Neural progenitor cell (in vitro differentiated cells): ENCODE results near the gene TCF25.

Experiments used
- CTCF ChIP-seq: fragments of 200-600 bp; sonication (generic); IDR thresholded peaks from 2 replicates; pipeline ENCODE4 v1.5.1; 2017; ENCODE audit warnings: antibody characterized with exemption, mild to moderate bottlenecking
- EZH2 ChIP-seq: fragments of 200-600 bp; sonication (generic); IDR thresholded peaks from 2 replicates; pipeline ENCODE4 v1.6.1; 2017; ENCODE audit warnings: antibody characterized with exemption, mild to moderate bottlenecking, moderate library complexity
- EZH2phosphoT487 ChIP-seq: fragments of 200-600 bp; sonication (generic); IDR thresholded peaks from 2 replicates; pipeline ENCODE4 v1.6.1; 2017; ENCODE audit warnings: antibody characterized with exemption

DNA sequence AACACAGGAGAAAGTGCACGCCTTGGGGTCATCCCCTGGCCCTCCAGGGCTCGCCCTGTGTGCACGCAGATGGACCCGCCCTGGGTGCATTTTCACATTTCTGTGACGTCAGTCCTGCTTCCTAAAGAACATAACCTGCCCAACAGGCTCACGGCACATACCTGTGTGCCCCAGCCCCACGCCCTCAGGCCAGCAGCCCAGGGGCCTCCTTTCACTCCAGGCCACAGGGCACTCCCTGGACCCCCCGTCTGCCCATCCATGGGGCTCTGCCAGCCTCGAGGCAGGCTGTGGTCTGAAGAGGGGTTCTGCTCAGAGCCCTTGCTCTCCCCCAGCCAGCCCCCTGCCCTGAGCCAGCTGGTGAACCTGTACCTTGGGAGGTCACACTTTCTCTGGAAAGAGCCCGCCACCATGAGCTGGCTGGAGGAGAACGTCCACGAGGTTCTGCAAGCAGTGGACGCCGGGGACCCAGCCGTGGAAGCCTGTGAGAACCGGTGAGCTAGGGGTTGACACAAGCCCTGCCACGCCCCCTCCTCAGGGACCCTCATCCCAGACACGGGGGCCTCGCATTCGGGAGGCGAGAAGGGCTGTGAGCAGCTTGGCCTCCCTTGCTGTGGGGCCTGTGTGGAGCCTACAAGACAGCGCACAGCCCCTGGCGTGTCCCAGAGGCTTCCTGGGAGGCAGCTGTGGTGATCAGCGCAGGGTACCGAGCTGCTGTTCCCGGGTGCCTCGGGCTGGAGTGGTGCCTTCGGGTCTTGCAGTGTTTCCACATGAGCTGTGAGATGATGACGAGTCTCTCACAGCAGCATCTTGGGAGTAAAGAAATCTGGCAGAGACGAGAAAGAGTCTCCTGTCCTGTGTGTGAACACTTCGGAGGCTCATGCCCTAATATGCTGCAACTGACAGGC lies 31.5 kb downstream of the TCF25 start:
- no peak for TF ChIP-seq EZH2
- TF ChIP-seq CTCF = no peak
- TF ChIP-seq EZH2phosphoT487 = no peak
